Measurements from ENCODE around the gene MICAL3.

DNA sequence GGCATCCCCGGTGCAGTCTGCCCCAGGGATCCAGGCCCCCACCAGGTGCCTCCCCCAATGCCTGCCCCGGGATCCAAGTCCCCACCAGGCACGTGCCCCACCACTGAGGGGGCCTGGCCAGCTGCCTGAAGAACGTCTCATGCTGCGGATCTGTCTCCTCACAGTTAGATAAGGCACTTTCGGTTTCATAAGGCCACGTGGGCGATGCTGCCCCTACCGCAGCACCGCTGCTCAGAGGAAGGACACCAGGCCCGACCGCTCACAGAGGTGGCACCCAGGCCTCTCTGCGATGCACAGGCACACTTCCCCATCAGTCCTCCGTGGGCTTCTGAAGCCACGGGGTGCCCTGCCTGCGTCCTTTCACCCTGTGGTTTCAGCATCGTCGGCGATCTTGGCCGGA, 182.0 kb downstream of the MICAL3 start:
- TF ChIP-seq, protein P1, sequence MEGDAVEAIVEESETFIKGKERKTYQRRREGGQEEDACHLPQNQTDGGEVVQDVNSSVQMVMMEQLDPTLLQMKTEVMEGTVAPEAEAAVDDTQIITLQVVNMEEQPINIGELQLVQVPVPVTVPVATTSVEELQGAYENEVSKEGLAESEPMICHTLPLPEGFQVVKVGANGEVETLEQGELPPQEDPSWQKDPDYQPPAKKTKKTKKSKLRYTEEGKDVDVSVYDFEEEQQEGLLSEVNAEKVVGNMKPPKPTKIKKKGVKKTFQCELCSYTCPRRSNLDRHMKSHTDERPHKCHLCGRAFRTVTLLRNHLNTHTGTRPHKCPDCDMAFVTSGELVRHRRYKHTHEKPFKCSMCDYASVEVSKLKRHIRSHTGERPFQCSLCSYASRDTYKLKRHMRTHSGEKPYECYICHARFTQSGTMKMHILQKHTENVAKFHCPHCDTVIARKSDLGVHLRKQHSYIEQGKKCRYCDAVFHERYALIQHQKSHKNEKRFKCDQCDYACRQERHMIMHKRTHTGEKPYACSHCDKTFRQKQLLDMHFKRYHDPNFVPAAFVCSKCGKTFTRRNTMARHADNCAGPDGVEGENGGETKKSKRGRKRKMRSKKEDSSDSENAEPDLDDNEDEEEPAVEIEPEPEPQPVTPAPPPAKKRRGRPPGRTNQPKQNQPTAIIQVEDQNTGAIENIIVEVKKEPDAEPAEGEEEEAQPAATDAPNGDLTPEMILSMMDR (IDR thresholded peaks at IDR 0.05): no peak
- TF ChIP-seq YY1 (IDR thresholded peaks at IDR 0.05; ENCODE audit: low read depth) (no peak), FOXJ3 (CRISPR knock-in tag; IDR thresholded peaks at IDR 0.05) (no peak), GABPA (IDR thresholded peaks at IDR 0.05; ENCODE audit: low read depth) (no peak), RAD21 (IDR thresholded peaks at IDR 0.05; ENCODE audit: low read length) (no peak), MEF2A (IDR thresholded peaks at IDR 0.05; ENCODE audit: borderline replicate concordance, low read depth) (no peak), MXI1 (IDR thresholded peaks at IDR 0.05; ENCODE audit: low read depth, low read length) (no peak), POLR2AphosphoS5 (IDR thresholded peaks at IDR 0.05; ENCODE audit: low read depth, low read length) (no peak), FOXM1 (IDR thresholded peaks at IDR 0.05; ENCODE audit: low read depth) (no peak), CHD2 (IDR thresholded peaks at IDR 0.05; ENCODE audit: low read length, partially characterized antibody) (no peak), JUND (IDR thresholded peaks at IDR 0.05) (no peak), GATA2 (CRISPR knock-in tag; IDR thresholded peaks at IDR 0.05) (no peak)
- TF ChIP-seq, protein P2, sequence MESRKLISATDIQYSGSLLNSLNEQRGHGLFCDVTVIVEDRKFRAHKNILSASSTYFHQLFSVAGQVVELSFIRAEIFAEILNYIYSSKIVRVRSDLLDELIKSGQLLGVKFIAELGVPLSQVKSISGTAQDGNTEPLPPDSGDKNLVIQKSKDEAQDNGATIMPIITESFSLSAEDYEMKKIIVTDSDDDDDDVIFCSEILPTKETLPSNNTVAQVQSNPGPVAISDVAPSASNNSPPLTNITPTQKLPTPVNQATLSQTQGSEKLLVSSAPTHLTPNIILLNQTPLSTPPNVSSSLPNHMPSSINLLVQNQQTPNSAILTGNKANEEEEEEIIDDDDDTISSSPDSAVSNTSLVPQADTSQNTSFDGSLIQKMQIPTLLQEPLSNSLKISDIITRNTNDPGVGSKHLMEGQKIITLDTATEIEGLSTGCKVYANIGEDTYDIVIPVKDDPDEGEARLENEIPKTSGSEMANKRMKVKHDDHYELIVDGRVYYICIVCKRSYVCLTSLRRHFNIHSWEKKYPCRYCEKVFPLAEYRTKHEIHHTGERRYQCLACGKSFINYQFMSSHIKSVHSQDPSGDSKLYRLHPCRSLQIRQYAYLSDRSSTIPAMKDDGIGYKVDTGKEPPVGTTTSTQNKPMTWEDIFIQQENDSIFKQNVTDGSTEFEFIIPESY (IDR thresholded peaks at IDR 0.05; ENCODE audit: borderline replicate concordance, low read depth): no peak
- TF ChIP-seq, protein P3, sequence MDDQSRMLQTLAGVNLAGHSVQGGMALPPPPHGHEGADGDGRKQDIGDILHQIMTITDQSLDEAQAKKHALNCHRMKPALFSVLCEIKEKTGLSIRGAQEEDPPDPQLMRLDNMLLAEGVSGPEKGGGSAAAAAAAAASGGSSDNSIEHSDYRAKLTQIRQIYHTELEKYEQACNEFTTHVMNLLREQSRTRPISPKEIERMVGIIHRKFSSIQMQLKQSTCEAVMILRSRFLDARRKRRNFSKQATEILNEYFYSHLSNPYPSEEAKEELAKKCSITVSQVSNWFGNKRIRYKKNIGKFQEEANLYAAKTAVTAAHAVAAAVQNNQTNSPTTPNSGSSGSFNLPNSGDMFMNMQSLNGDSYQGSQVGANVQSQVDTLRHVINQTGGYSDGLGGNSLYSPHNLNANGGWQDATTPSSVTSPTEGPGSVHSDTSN (IDR thresholded peaks at IDR 0.05): no peak
